Glutamatergic neuron (in vitro differentiated cells): ENCODE measurements around the gene GSKIP. TPM values are rescaled to one million over a fixed set of nuclear protein-coding genes. Genes with fewer than 3 reads are reported as not detected.

Source experiments
- DNase-seq: peaks from one replicate; pipeline ENCODE4 v3.0.0; 2022
- H3K27ac Mint-ChIP-seq: one replicate; pipeline ENCODE4 v1.8.0; 2020; ENCODE audit warnings: mild to moderate bottlenecking, mixed read lengths, inconsistent platforms; ENCODE audit not compliant: unreplicated experiment
- H3K27me3 Mint-ChIP-seq: one replicate; pipeline ENCODE4 v1.8.0; 2020; ENCODE audit warnings: mild to moderate bottlenecking, moderate library complexity, mixed read lengths, inconsistent platforms; ENCODE audit not compliant: unreplicated experiment
- H3K36me3 Mint-ChIP-seq: one replicate; pipeline ENCODE4 v1.8.0; 2020; ENCODE audit warnings: mild to moderate bottlenecking, mixed read lengths, inconsistent platforms; ENCODE audit not compliant: unreplicated experiment
- H3K4me1 Mint-ChIP-seq: one replicate; pipeline ENCODE4 v1.8.0; 2020; ENCODE audit warnings: mild to moderate bottlenecking, low read depth, mixed read lengths, inconsistent platforms; ENCODE audit not compliant: unreplicated experiment
- H3K4me3 Mint-ChIP-seq: one replicate; pipeline ENCODE4 v1.8.0; 2020; ENCODE audit warnings: mild to moderate bottlenecking, mixed read lengths, inconsistent platforms; ENCODE audit not compliant: unreplicated experiment
- H3K9me3 Mint-ChIP-seq: one replicate; pipeline ENCODE4 v1.8.0; 2020; ENCODE audit warnings: mild to moderate bottlenecking, moderate library complexity, mixed read lengths, inconsistent platforms; ENCODE audit not compliant: unreplicated experiment
- CTCF ChIP-seq: fragments of 200-600 bp; sonication (generic); IDR thresholded peaks from one replicate; pipeline ENCODE4 v1.5.0; 2021; ENCODE audit not compliant: partially characterized antibody, unreplicated experiment
- total RNA-seq: library from RNA; stranded (reverse); fragmentation: NEBNext Ultra II Directional; extraction: Animal tissue kit (Norgen Biotek cat#: 25700); gene quantifications from one replicate; pipeline ENCODE4 v1.2.1, GENCODE V29; 2021; ENCODE audit not compliant: unreplicated experiment

Gene GSKIP
- total RNA-seq, 1 donor from 2014 or later = 24.8 TPM

GRCh38 chr14:96418075-96418474, 54.7 kb downstream of the GSKIP start:
- TF ChIP-seq CTCF = no peak
- Mint-ChIP-seq H3K27me3 (no peaks in the 10 kb centered on the region), H3K9me3 (no peaks in the 10 kb centered on the region), H3K36me3 (no peaks in the 10 kb centered on the region), H3K4me1 (no peaks in the 10 kb centered on the region), H3K27ac (no peak overlapping the region), H3K4me3 (no peak overlapping the region)
- DNase-seq = no peak

- H3K27me3 Mint-ChIP-seq = peaks cover 2% of the 10 kb centered on the region
Observed at GRCh38 chr14:96421236-96421635, 57.9 kb downstream of the GSKIP start.

DNA sequence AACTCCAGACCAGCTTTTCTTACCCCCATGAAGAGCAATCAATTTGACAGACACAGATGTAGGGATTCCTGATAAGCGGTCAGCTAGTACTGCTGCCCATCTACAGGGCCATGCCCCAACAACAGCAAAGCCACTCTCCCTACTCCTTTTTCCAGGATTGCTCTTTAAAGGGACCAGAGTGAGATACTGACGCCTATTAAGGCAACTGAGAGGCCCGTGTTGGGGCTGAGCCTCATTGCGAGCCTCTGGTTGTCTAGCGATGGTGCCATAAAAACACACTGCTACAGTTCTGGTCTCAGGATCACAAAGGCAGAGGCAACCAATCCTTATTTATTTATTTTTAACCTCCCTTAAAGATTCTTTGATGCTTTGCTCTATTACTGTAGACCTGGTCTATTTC, 59.7 kb downstream of the GSKIP start:
- Mint-ChIP-seq H3K27ac (no peak overlapping the region), H3K27me3 (peaks cover 2% of the 10 kb centered on the region)
- no peak for TF ChIP-seq CTCF

More at GRCh38 chr14:96421236-96421635, 57.9 kb downstream of the GSKIP start:
- Mint-ChIP-seq H3K4me1 (no peaks in the 10 kb centered on the region), H3K4me3 (no peak overlapping the region), H3K36me3 (no peaks in the 10 kb centered on the region), H3K9me3 (no peaks in the 10 kb centered on the region), H3K27ac (no peak overlapping the region)
- DNase-seq = no peak
- TF ChIP-seq CTCF = no peak

DNA sequence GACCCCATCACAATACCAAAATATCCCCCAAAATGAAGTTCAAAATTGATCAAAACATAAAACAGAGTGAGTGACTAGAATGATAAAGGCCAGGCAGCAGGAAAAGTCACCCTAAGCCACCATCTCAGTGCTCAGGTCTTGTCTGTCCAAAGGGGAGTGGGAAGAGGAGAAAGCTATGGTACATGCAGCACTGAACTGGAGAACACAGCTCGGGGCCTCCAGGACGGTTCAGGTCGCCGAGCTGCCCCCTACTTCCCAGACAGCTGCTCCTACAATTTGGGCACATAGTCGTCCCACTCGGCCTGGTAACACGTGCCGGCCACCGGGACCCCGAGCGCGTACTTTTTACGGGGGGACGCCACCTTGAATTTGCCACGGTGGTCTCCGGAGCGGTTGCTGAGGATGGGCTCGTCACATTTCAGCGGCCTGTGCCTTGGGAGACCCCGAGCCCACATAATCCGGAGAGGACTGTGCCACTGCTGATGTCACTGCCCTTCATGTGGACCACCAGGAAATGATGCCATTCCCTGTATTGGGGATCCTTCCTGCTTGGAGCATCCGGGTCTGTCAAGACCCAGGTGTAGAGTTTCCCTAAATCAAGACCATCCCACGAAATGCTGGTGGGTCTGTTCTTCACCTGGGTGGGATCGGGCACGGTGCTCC, 60.3 kb downstream of the GSKIP start:
- H3K4me3 Mint-ChIP-seq = no peak overlapping the region

More for the DNA sequence above, 59.7 kb downstream of the GSKIP start:
- DNase-seq = no peak
- H3K4me3 Mint-ChIP-seq = no peak overlapping the region
- no peaks in the 10 kb centered on the region for H3K36me3 Mint-ChIP-seq
- H3K9me3 Mint-ChIP-seq = no peaks in the 10 kb centered on the region
- H3K4me1 Mint-ChIP-seq = no peaks in the 10 kb centered on the region

More for the DNA sequence above, 60.3 kb downstream of the GSKIP start:
- Mint-ChIP-seq H3K27me3 (peaks cover 2% of the 10 kb centered on the region), H3K4me1 (no peaks in the 10 kb centered on the region), H3K27ac (peak overlapping the region; percentile 38), H3K9me3 (no peaks in the 10 kb centered on the region), H3K36me3 (no peaks in the 10 kb centered on the region)
- no peak for TF ChIP-seq CTCF
- no peak for DNase-seq
